Smooth muscle cell (in vitro differentiated cells): ENCODE results near the gene PLEKHG4. TPM values are rescaled to one million over a fixed set of nuclear protein-coding genes. Genes with fewer than 3 reads are reported as not detected.

Source experiments
- DNase-seq: peaks from one replicate; lab custom pipeline; 2025; ENCODE audit not compliant: unreplicated experiment; lab: John Stamatoyannopoulos, UW
- H2AFZ ChIP-seq: fragments of 200-600 bp; sonication (generic); 2 replicates; pipeline ENCODE4 v1.6.0; 2016; ENCODE audit warnings: antibody characterized with exemption, low read depth, mild to moderate bottlenecking
- H3F3A ChIP-seq: fragments of 200-600 bp; sonication (generic); 2 replicates; pipeline ENCODE4 v1.6.0; 2017; ENCODE audit warnings: antibody characterized with exemption, low read depth
- H3K27ac ChIP-seq: fragments of 200-600 bp; sonication (generic); 2 replicates; pipeline ENCODE4 v1.5.1; 2016; ENCODE audit warnings: low read depth, mild to moderate bottlenecking
- H3K27me3 ChIP-seq: fragments of 200-600 bp; sonication (generic); 2 replicates; pipeline ENCODE4 v1.6.1; 2016; ENCODE audit warnings: low read depth, mild to moderate bottlenecking
- H3K36me3 ChIP-seq: fragments of 200-600 bp; sonication (generic); 2 replicates; pipeline ENCODE4 v1.5.1; 2016; ENCODE audit warnings: low read depth
- H3K4me1 ChIP-seq: fragments of 200-600 bp; sonication (generic); 2 replicates; pipeline ENCODE4 v1.5.1; 2016; ENCODE audit warnings: low read depth
- H3K4me2 ChIP-seq: fragments of 200-600 bp; sonication (generic); 2 replicates; pipeline ENCODE4 v1.6.0; 2016; ENCODE audit warnings: mild to moderate bottlenecking
- H3K4me3 ChIP-seq: fragments of 200-600 bp; sonication (generic); 2 replicates; pipeline ENCODE4 v1.5.1; 2016; ENCODE audit warnings: mild to moderate bottlenecking
- H3K79me2 ChIP-seq: fragments of 200-600 bp; sonication (generic); 2 replicates; pipeline ENCODE4 v1.6.0; 2016; ENCODE audit warnings: low read depth, mild to moderate bottlenecking
- H3K9ac ChIP-seq: fragments of 200-600 bp; sonication (generic); 2 replicates; pipeline ENCODE4 v1.6.0; 2016; ENCODE audit warnings: low read depth
- H3K9me3 ChIP-seq: fragments of 200-600 bp; sonication (generic); replicated peaks from 2 replicates; pipeline ENCODE4 v1.5.1; 2016; ENCODE audit warnings: low read depth
- H4K20me1 ChIP-seq: fragments of 200-600 bp; sonication (generic); 2 replicates; pipeline ENCODE4 v1.6.0; 2016; ENCODE audit warnings: low read depth
- CTCF ChIP-seq: fragments of 200-600 bp; sonication (generic); IDR thresholded peaks from 2 replicates; pipeline ENCODE4 v1.5.1; 2017; ENCODE audit warnings: borderline replicate concordance, mild to moderate bottlenecking, antibody characterized with exemption; ENCODE audit not compliant: insufficient read depth, poor library complexity, severe bottlenecking
- WGBS: methylation state at CpG from one replicate; pipeline ENCODE4 v1.1.7; 2016; ENCODE audit warnings: low lambda C conversion rate; 5-methylcytosine and 5-hydroxymethylcytosine counted together
- polyA plus RNA-seq: library from polyadenylated mRNA; unstranded; fragments of >200 nt; fragmentation: Nextera tagmentation; extraction: Ambion mirVana; gene quantifications from 2 replicates; pipeline ENCODE4 v1.2.1, GENCODE V29; 2016
- total RNA-seq: library from RNA; depleted of rRNA; stranded (reverse); fragments of >200 nt; gene quantifications from 2 replicates; pipeline ENCODE4 v1.2.3, GENCODE V29; 2014

Gene PLEKHG4
- total and polyA plus RNA-seq, 2 experiments from 2014 or later, result 2.7 to 27.0 TPM

- DNase-seq, result no peak
- WGBS, result 65% methylated on average over 2 of the region's 2 CpGs
- H3K27me3 ChIP-seq, result no peaks in the 10 kb centered on the region
- no peak overlapping the region for H3K27ac ChIP-seq
- no peak overlapping the region for H3K9ac ChIP-seq
- H3K4me1 ChIP-seq, result no peaks in the 10 kb centered on the region
- H2AFZ ChIP-seq, result no peak overlapping the region
- H3K36me3 ChIP-seq, result no peaks in the 10 kb centered on the region
- no peaks in the 10 kb centered on the region for H3K79me2 ChIP-seq
- H3K4me2 ChIP-seq, result no peak overlapping the region
- H3K9me3 ChIP-seq, result peaks cover 3% of the 10 kb centered on the region
- no peak overlapping the region for H3K4me3 ChIP-seq
- no peak for TF ChIP-seq CTCF
- H3F3A ChIP-seq, result no peaks in the 10 kb centered on the region
- no peaks in the 10 kb centered on the region for H4K20me1 ChIP-seq
Measured at GRCh38 chr16:67333315-67333714, 54.0 kb downstream of the PLEKHG4 start.

GRCh38 chr16:67336116-67336515 is 56.8 kb downstream of the PLEKHG4 start:
- WGBS, result 82% methylated on average over 1 of the region's 1 CpG

GRCh38 chr16:67336648-67337047 is 57.3 kb downstream of the PLEKHG4 start:
- no peak overlapping the region for H3K27ac ChIP-seq
- no peak for TF ChIP-seq CTCF
- no peak for DNase-seq
- no peaks in the 10 kb centered on the region for H3K79me2 ChIP-seq
- no peak overlapping the region for H3K4me3 ChIP-seq
- peaks cover 3% of the 10 kb centered on the region for H3K9me3 ChIP-seq
- no peaks in the 10 kb centered on the region for H3K27me3 ChIP-seq
- H4K20me1 ChIP-seq, result no peaks in the 10 kb centered on the region
- H3K4me2 ChIP-seq, result no peak overlapping the region
- no peaks in the 10 kb centered on the region for H3K4me1 ChIP-seq
- 93% methylated on average over 1 of the region's 1 CpG for WGBS
- no peak overlapping the region for H3K9ac ChIP-seq
- H2AFZ ChIP-seq, result no peak overlapping the region
- H3K36me3 ChIP-seq, result no peaks in the 10 kb centered on the region
- H3F3A ChIP-seq, result no peaks in the 10 kb centered on the region

More at GRCh38 chr16:67336116-67336515, 56.8 kb downstream of the PLEKHG4 start:
- Histone ChIP-seq H3K4me2 (no peak overlapping the region), H3K9ac (no peak overlapping the region), H3K27ac (no peak overlapping the region), H2AFZ (no peak overlapping the region), H4K20me1 (no peaks in the 10 kb centered on the region), H3K4me3 (no peak overlapping the region), H3K79me2 (no peaks in the 10 kb centered on the region), H3K36me3 (no peaks in the 10 kb centered on the region), H3K27me3 (no peaks in the 10 kb centered on the region), H3K9me3 (peaks cover 3% of the 10 kb centered on the region), H3K4me1 (no peaks in the 10 kb centered on the region), H3F3A (no peaks in the 10 kb centered on the region)
- no peak for TF ChIP-seq CTCF
- DNase-seq, result no peak

Other genes starting within 250 kb of the PLEKHG4 start
- gene PHAF1, start 169.6 kb upstream of the PLEKHG4 start, total RNA-seq, result 15.5 and 30.2 TPM in 2 replicates
- 15.5 and 24.5 TPM in 2 replicates for gene PHAF1, start 169.6 kb upstream of the PLEKHG4 start, polyA plus RNA-seq
- gene B3GNT9, start 128.5 kb upstream of the PLEKHG4 start, total RNA-seq, result 29.9 and 30.7 TPM in 2 replicates
- 35.5 and 39.3 TPM in 2 replicates for gene B3GNT9, start 128.5 kb upstream of the PLEKHG4 start, polyA plus RNA-seq
- gene TRADD, start 119.6 kb upstream of the PLEKHG4 start, total RNA-seq, result 11.8 and 12.5 TPM in 2 replicates
- 27.2 and 35.4 TPM in 2 replicates for gene TRADD, start 119.6 kb upstream of the PLEKHG4 start, polyA plus RNA-seq
- gene FBXL8, start 119.6 kb upstream of the PLEKHG4 start, total RNA-seq, result 1.9 and 7.7 TPM in 2 replicates
- 12.0 and 13.5 TPM in 2 replicates for gene FBXL8, start 119.6 kb upstream of the PLEKHG4 start, polyA plus RNA-seq
- 2.9 and 6.1 TPM in 2 replicates for gene HSF4, start 114.8 kb upstream of the PLEKHG4 start, total RNA-seq
- gene HSF4, start 114.8 kb upstream of the PLEKHG4 start, polyA plus RNA-seq, result 2.9 and 3.9 TPM in 2 replicates
- 13.9 and 33.0 TPM in 2 replicates for gene NOL3, start 109.0 kb upstream of the PLEKHG4 start, total RNA-seq
- 36.4 and 47.8 TPM in 2 replicates for gene NOL3, start 109.0 kb upstream of the PLEKHG4 start, polyA plus RNA-seq
- 24.0 and 31.8 TPM in 2 replicates for gene MATCAP1, start 95.6 kb upstream of the PLEKHG4 start, total RNA-seq
- 24.7 and 28.5 TPM in 2 replicates for gene MATCAP1, start 95.6 kb upstream of the PLEKHG4 start, polyA plus RNA-seq
- not detected in 2 replicates for gene EXOC3L1, start 89.4 kb upstream of the PLEKHG4 start, total RNA-seq
- 0.51 and 0.84 TPM in 2 replicates for gene EXOC3L1, start 89.4 kb upstream of the PLEKHG4 start, polyA plus RNA-seq
- 50.1 and 53.8 TPM in 2 replicates for gene E2F4, start 87.4 kb upstream of the PLEKHG4 start, total RNA-seq
- gene E2F4, start 87.4 kb upstream of the PLEKHG4 start, polyA plus RNA-seq, result 49.9 and 60.9 TPM in 2 replicates
- gene ELMO3, start 80.4 kb upstream of the PLEKHG4 start, total RNA-seq, result 3.8 and 6.7 TPM in 2 replicates
- 2.2 and 7.8 TPM in 2 replicates for gene ELMO3, start 80.4 kb upstream of the PLEKHG4 start, polyA plus RNA-seq
- gene TMEM208, start 52.4 kb upstream of the PLEKHG4 start, total RNA-seq, result 45.4 and 56.9 TPM in 2 replicates
- 156 and 171 TPM in 2 replicates for gene TMEM208, start 52.4 kb upstream of the PLEKHG4 start, polyA plus RNA-seq
- 7.2 and 16.0 TPM in 2 replicates for gene FHOD1, start 32.1 kb upstream of the PLEKHG4 start, total RNA-seq
- 23.3 and 30.5 TPM in 2 replicates for gene FHOD1, start 32.1 kb upstream of the PLEKHG4 start, polyA plus RNA-seq
- 2.1 and 3.8 TPM in 2 replicates for gene SLC9A5, start 30.6 kb upstream of the PLEKHG4 start, total RNA-seq
- 6.9 and 9.1 TPM in 2 replicates for gene SLC9A5, start 30.6 kb upstream of the PLEKHG4 start, polyA plus RNA-seq
- gene KCTD19, start 47.2 kb downstream of the PLEKHG4 start, total RNA-seq, result 0.04 TPM in 1 of 2 replicates, not detected in the other
- gene KCTD19, start 47.2 kb downstream of the PLEKHG4 start, polyA plus RNA-seq, result 0.49 and 0.59 TPM in 2 replicates
- not detected in 2 replicates for gene LRRC36, start 47.3 kb downstream of the PLEKHG4 start, total RNA-seq
- gene LRRC36, start 47.3 kb downstream of the PLEKHG4 start, polyA plus RNA-seq, result 0.24 TPM in 1 of 2 replicates, not detected in the other
- gene TPPP3, start 114.0 kb downstream of the PLEKHG4 start, total RNA-seq, result 1.9 TPM in 2 replicates
- gene TPPP3, start 114.0 kb downstream of the PLEKHG4 start, polyA plus RNA-seq, result 1.3 and 2.7 TPM in 2 replicates
- 7.1 and 7.9 TPM in 2 replicates for gene ZDHHC1, start 136.9 kb downstream of the PLEKHG4 start, total RNA-seq
- 14.2 and 15.7 TPM in 2 replicates for gene ZDHHC1, start 136.9 kb downstream of the PLEKHG4 start, polyA plus RNA-seq
- not detected in 2 replicates for gene HSD11B2, start 151.6 kb downstream of the PLEKHG4 start, total RNA-seq
- gene HSD11B2, start 151.6 kb downstream of the PLEKHG4 start, polyA plus RNA-seq, result not detected in 2 replicates
- gene ATP6V0D1, start 201.6 kb downstream of the PLEKHG4 start, total RNA-seq, result 74.7 and 96.8 TPM in 2 replicates
- gene ATP6V0D1, start 201.6 kb downstream of the PLEKHG4 start, polyA plus RNA-seq, result 114 and 128 TPM in 2 replicates
- not detected in 2 replicates for gene AGRP, start 204.0 kb downstream of the PLEKHG4 start, total RNA-seq
- not detected in 2 replicates for gene AGRP, start 204.0 kb downstream of the PLEKHG4 start, polyA plus RNA-seq
- 10.7 and 26.6 TPM in 2 replicates for gene RIPOR1, start 249.3 kb downstream of the PLEKHG4 start, total RNA-seq
- 47.3 and 57.2 TPM in 2 replicates for gene RIPOR1, start 249.3 kb downstream of the PLEKHG4 start, polyA plus RNA-seq